ENCODE results near the gene ARHGEF17. TPM values are rescaled to one million over a fixed set of nuclear protein-coding genes. Genes with fewer than 3 reads are reported as not detected.
A peak's percentile ranks its signal among the peaks of the same experiment; 100 is the strongest.

Gene ARHGEF17
- total RNA-seq, 1 donor from 2014 or later = 19.9 TPM

GRCh38 chr11:73396985-73397384 lies 88.9 kb downstream of the ARHGEF17 start:
- H4K20me1 ChIP-seq (ENCODE audit: low read depth) = peaks cover 7% of the 10 kb centered on the region
- H3K4me3 Mint-ChIP-seq = no peak overlapping the region

GRCh38 chr11:73397468-73398131 lies 89.5 kb downstream of the ARHGEF17 start:
- H3K36me3 Mint-ChIP-seq = peaks cover 4% of the 10 kb centered on the region
- H3K4me3 ChIP-seq = no peak overlapping the region
- no peak for DNase-seq (ENCODE audit: low spot score)
- H3K27me3 Mint-ChIP-seq (ENCODE audit: insufficient read depth, low read depth) = peaks cover 8% of the 10 kb centered on the region
- TF ChIP-seq EZH2phosphoT487 (IDR thresholded peaks at IDR 0.05) (no peak), EZH2 (IDR thresholded peaks at IDR 0.05) (no peak), CTCF (IDR thresholded peaks at IDR 0.05) (no peak)
- H3K79me2 ChIP-seq (ENCODE audit: low read depth) = no peaks in the 10 kb centered on the region
- peaks cover 17% of the 10 kb centered on the region for H3K4me1 Mint-ChIP-seq
- no peak overlapping the region for H3K9ac ChIP-seq
- H3K4me1 ChIP-seq = peaks cover 15% of the 10 kb centered on the region
- no peak overlapping the region for H3K4me2 ChIP-seq
- no peaks in the 10 kb centered on the region for H3K36me3 ChIP-seq
- no peaks in the 10 kb centered on the region for H3K9me3 ChIP-seq (ENCODE audit: low read depth)
- no peak overlapping the region for H2AFZ ChIP-seq (replicated peaks)
- H4K20me1 ChIP-seq (ENCODE audit: low read depth) = peaks cover 8% of the 10 kb centered on the region
- no peak overlapping the region for H3K27ac ChIP-seq
- no peaks in the 10 kb centered on the region for H3K27me3 ChIP-seq
- H3K27ac Mint-ChIP-seq = peak overlapping the region; percentile 69
- H3K9me3 Mint-ChIP-seq = no peaks in the 10 kb centered on the region
- peaks cover 14% of the 10 kb centered on the region for H3F3A ChIP-seq (ENCODE audit: low read depth)
- H3K4me3 Mint-ChIP-seq = peak overlapping the region; percentile 50

More at GRCh38 chr11:73396985-73397384, 88.9 kb downstream of the ARHGEF17 start:
- Histone ChIP-seq H3K27ac (no peak overlapping the region), H3K4me1 (peaks cover 11% of the 10 kb centered on the region), H2AFZ (replicated peaks) (no peak overlapping the region), H3K9me3 (ENCODE audit: low read depth) (no peaks in the 10 kb centered on the region), H3K79me2 (ENCODE audit: low read depth) (no peaks in the 10 kb centered on the region), H3F3A (ENCODE audit: low read depth) (peaks cover 14% of the 10 kb centered on the region), H3K9ac (no peak overlapping the region), H3K27me3 (no peaks in the 10 kb centered on the region), H3K4me3 (no peak overlapping the region), H3K36me3 (no peaks in the 10 kb centered on the region), H3K4me2 (no peak overlapping the region)
- H3K4me1 Mint-ChIP-seq = peaks cover 17% of the 10 kb centered on the region
- peaks cover 8% of the 10 kb centered on the region for H3K27me3 Mint-ChIP-seq (ENCODE audit: insufficient read depth, low read depth)
- H3K9me3 Mint-ChIP-seq = no peaks in the 10 kb centered on the region
- no peak for TF ChIP-seq CTCF (IDR thresholded peaks at IDR 0.05)
- TF ChIP-seq EZH2phosphoT487 (IDR thresholded peaks at IDR 0.05) = no peak
- no peak for TF ChIP-seq EZH2 (IDR thresholded peaks at IDR 0.05)
- no peak overlapping the region for H3K27ac Mint-ChIP-seq
- peaks cover 4% of the 10 kb centered on the region for H3K36me3 Mint-ChIP-seq
- DNase-seq (ENCODE audit: low spot score) = no peak

- Histone ChIP-seq H2AFZ (replicated peaks) (no peak overlapping the region), H3K79me2 (ENCODE audit: low read depth) (no peaks in the 10 kb centered on the region), H3K4me3 (no peak overlapping the region), H3F3A (ENCODE audit: low read depth) (peaks cover 14% of the 10 kb centered on the region), H3K36me3 (no peaks in the 10 kb centered on the region), H3K27me3 (no peaks in the 10 kb centered on the region), H3K9ac (no peak overlapping the region), H4K20me1 (ENCODE audit: low read depth) (peaks cover 13% of the 10 kb centered on the region), H3K9me3 (ENCODE audit: low read depth) (no peaks in the 10 kb centered on the region), H3K27ac (no peak overlapping the region), H3K4me2 (no peak overlapping the region), H3K4me1 (peaks cover 15% of the 10 kb centered on the region)
- H3K27ac Mint-ChIP-seq = no peak overlapping the region
- H3K9me3 Mint-ChIP-seq = no peaks in the 10 kb centered on the region
- peak overlapping the region; percentile 50 for H3K4me3 Mint-ChIP-seq
- DNase-seq (ENCODE audit: low spot score) = no peak
- peaks cover 14% of the 10 kb centered on the region for H3K4me1 Mint-ChIP-seq
- no peak for TF ChIP-seq EZH2phosphoT487 (IDR thresholded peaks at IDR 0.05)
- no peak for TF ChIP-seq EZH2 (IDR thresholded peaks at IDR 0.05)
- H3K27me3 Mint-ChIP-seq (ENCODE audit: insufficient read depth, low read depth) = peaks cover 8% of the 10 kb centered on the region
- H3K36me3 Mint-ChIP-seq = peaks cover 4% of the 10 kb centered on the region
These were observed 90.1 kb downstream of the ARHGEF17 start for GRCh38 chr11:73398132-73398526.

GRCh38 chr11:73398721-73399120 lies 90.6 kb downstream of the ARHGEF17 start:
- DNase-seq (ENCODE audit: low spot score) = no peak
- H3K4me2 ChIP-seq = no peak overlapping the region
- peaks cover 4% of the 10 kb centered on the region for H3K36me3 Mint-ChIP-seq
- peaks cover 17% of the 10 kb centered on the region for H4K20me1 ChIP-seq (ENCODE audit: low read depth)
- H3K9me3 Mint-ChIP-seq = no peaks in the 10 kb centered on the region
- H3K27me3 Mint-ChIP-seq (ENCODE audit: insufficient read depth, low read depth) = peaks cover 7% of the 10 kb centered on the region
- no peaks in the 10 kb centered on the region for H3K27me3 ChIP-seq
- no peak overlapping the region for H3K27ac ChIP-seq
- no peaks in the 10 kb centered on the region for H3K9me3 ChIP-seq (ENCODE audit: low read depth)
- no peak overlapping the region for H3K4me3 Mint-ChIP-seq
- no peaks in the 10 kb centered on the region for H3K36me3 ChIP-seq
- no peak overlapping the region for H3K4me3 ChIP-seq
- no peaks in the 10 kb centered on the region for H3K79me2 ChIP-seq (ENCODE audit: low read depth)
- H3K4me1 ChIP-seq = peaks cover 15% of the 10 kb centered on the region
- peaks cover 17% of the 10 kb centered on the region for H3F3A ChIP-seq (ENCODE audit: low read depth)
- H3K4me1 Mint-ChIP-seq = peaks cover 13% of the 10 kb centered on the region
- no peak for TF ChIP-seq EZH2 (IDR thresholded peaks at IDR 0.05)
- no peak for TF ChIP-seq EZH2phosphoT487 (IDR thresholded peaks at IDR 0.05)
- no peak for TF ChIP-seq CTCF (IDR thresholded peaks at IDR 0.05)
- H3K27ac Mint-ChIP-seq = peak overlapping the region; percentile 49
- H2AFZ ChIP-seq (replicated peaks) = no peak overlapping the region
- no peak overlapping the region for H3K9ac ChIP-seq

Measured in neural progenitor cell (in vitro differentiated cells).